Measurements from ENCODE around the gene PFDN4. TPM values are rescaled to one million over a fixed set of nuclear protein-coding genes. Genes with fewer than 3 reads are reported as not detected.

Gene PFDN4
- total RNA-seq, 1 experiment from 2014 or later = 341 TPM

- DNase-seq (ENCODE audit: low spot score) = no peak
These were observed 7.2 kb upstream of the PFDN4 start for GRCh38 chr20:54200487-54201267.

- DNase-seq (ENCODE audit: low spot score) = no peak
These were observed 6.5 kb upstream of the PFDN4 start for GRCh38 chr20:54201268-54201846.

- DNase-seq (ENCODE audit: low spot score) = no peak
These were observed 4.6 kb upstream of the PFDN4 start for GRCh38 chr20:54203281-54203680.

GRCh38 chr20:54204063-54204462 is 3.8 kb upstream of the PFDN4 start:
- no peak for DNase-seq (ENCODE audit: low spot score)

- DNase-seq (ENCODE audit: low spot score) = no peak
These were observed 3.4 kb upstream of the PFDN4 start for GRCh38 chr20:54204481-54204880.

- no peak for DNase-seq (ENCODE audit: low spot score)
These were observed 2.4 kb upstream of the PFDN4 start for GRCh38 chr20:54205450-54205849.

- no peak for DNase-seq (ENCODE audit: low spot score)
These were observed 689 bp upstream of the PFDN4 start for GRCh38 chr20:54207053-54207742.

GRCh38 chr20:54208548-54209176 is 775 bp downstream of the PFDN4 start:
- peak; percentile 42 for DNase-seq (ENCODE audit: low spot score)

- no peak for DNase-seq (ENCODE audit: low spot score)
These were observed 1.4 kb downstream of the PFDN4 start for GRCh38 chr20:54209216-54209813.

GRCh38 chr20:54212226-54212625 is 4.3 kb downstream of the PFDN4 start:
- no peak for DNase-seq (ENCODE audit: low spot score)

- no peak for DNase-seq (ENCODE audit: low spot score)
These were observed 5.0 kb downstream of the PFDN4 start for GRCh38 chr20:54212871-54213270.

- no peak for DNase-seq (ENCODE audit: low spot score)
These were observed 6.7 kb downstream of the PFDN4 start for GRCh38 chr20:54214566-54214965.

- no peak for DNase-seq (ENCODE audit: low spot score)
These were observed 7.4 kb downstream of the PFDN4 start for GRCh38 chr20:54215157-54215789.

GRCh38 chr20:54217762-54218161 is 9.9 kb downstream of the PFDN4 start:
- no peak for DNase-seq (ENCODE audit: low spot score)

GRCh38 chr20:54218470-54218869 is 10.6 kb downstream of the PFDN4 start:
- DNase-seq (ENCODE audit: low spot score) = no peak

- peak; percentile 31 for DNase-seq (ENCODE audit: low spot score)
These were observed 12.0 kb downstream of the PFDN4 start for GRCh38 chr20:54219751-54220426.

GRCh38 chr20:54220722-54221121 is 12.8 kb downstream of the PFDN4 start:
- DNase-seq (ENCODE audit: low spot score) = no peak

GRCh38 chr20:54221353-54221752 is 13.5 kb downstream of the PFDN4 start:
- no peak for DNase-seq (ENCODE audit: low spot score)

- DNase-seq (ENCODE audit: low spot score) = no peak
These were observed 14.4 kb downstream of the PFDN4 start for GRCh38 chr20:54221996-54222890.

- no peak for DNase-seq (ENCODE audit: low spot score)
These were observed 15.4 kb downstream of the PFDN4 start for GRCh38 chr20:54223285-54223684.

Data from A172 (cell line).